COLO829 (cell line): ENCODE data around the gene RPEL1.

ENCODE experiments used
- DNase-seq: peaks from one replicate; pipeline ENCODE4 v3.0.0; 2012; ENCODE audit warnings: low spot score

Gene RPEL1

DNA sequence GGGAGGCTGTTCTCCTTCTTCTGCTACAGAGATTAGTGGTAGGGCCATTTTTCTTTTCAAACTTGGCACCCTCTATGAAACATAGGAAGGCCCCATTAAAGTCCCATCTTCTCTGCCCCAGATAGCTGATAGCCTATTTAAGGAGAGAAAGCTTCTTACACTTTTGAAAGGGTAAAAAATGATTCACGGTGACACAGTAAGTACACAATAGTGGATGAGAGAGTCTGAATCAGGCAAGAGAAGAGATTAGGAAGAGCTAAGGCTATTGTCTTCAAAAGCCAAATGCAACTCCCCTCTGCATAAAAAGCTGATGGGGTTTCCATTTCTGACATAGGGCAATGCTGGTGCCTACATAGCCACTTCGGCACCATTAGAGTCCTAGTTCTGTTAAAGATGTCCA is 34.8 kb downstream of the RPEL1 start:
- DNase-seq = no peak

DNA sequence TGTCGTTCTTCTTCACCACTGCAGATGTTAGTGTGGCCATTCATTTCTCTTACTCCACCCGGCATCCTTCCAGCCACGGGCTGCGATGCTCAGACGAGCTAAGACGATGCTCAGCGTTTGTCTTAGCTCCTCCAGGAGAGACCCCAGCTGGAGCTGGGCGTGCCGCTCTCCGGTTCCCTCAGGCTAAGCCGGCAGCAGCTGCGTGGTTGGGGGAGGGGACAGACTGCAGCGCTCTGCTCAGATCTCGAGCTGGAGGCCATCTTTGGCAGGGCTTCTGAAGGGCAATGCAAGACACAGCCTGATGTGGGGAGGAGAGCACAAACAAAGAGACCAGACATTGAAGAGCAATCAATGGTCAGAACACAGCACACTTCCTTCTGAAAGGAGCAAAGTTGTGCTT is 36.1 kb downstream of the RPEL1 start:
- no peak for DNase-seq

DNA sequence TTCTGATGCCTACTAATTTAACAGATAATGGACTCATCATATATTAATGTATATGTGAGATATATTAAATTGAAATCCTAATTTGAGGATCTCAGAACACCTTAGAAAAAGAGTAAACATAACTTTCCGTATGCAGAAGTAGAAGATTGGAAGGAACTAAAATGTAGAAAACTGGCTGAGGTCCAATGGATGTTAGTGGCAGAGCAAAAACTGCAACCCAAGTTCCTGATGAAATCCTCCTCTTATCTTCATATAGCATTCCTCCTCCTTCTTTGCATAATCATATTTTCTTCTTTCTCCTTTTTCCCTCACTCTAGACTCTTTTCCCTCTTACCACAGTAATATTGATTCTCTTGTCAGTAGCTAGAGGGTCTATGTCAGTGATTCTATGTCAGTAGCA is 37.3 kb downstream of the RPEL1 start:
- no peak for DNase-seq

DNA sequence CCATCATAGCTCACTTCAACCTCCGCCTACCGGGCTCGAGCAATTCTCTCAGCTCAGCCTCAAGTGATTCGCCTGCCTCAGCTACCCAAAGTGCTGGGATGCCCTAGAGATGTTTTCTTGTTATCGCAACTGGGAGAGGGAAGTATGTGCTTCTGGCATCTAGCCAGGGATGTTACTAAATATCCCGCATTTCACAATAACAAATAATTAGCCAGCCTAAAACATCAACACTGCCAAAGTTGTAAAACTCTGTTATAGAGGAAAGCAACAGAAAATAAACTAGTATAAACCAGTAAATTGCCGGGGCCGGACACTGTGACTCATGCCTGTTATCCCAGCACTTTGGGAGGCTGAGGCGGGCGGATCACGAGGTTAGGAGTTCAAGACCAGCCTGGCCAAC is 38.5 kb downstream of the RPEL1 start:
- DNase-seq = no peak

DNA sequence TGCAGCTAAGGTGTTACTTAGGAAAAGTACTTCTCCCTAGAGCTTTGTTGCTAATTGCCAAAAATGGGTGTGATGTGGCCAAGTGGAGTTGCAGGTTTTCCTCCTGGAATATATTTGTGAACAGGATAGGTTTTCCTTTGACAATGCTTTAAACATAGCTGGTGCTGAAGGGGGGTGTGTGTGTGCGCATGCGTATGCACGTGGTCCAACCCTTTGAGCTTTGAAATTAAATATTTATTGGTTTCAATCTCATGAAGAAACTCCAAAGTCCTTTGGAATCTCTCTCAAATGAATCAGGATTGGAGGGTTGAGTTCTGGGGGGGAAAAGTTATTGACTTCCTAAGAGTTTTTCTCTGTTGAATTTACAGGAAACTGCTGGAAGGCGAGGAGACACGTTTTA is 42.3 kb downstream of the RPEL1 start:
- DNase-seq = no peak

DNA sequence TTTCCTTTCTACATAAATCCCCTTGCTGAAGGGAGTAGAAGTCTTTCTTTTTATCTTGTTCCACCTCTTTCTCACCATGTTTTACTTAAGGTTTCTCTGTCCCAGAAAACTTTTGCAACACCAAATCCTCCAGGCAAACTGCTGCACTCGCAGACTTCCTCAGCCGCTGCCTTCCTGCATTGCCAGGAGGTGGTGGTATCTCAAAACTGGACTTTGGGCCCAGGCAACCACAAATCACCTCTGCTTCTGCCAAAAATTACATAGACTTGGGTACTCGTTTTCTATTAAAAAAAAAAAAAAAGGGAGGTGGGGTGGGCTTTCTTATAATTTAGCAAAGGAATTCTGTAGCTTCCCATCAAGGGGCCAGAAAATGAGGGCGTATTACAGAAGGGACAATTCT is 45.9 kb downstream of the RPEL1 start:
- no peak for DNase-seq

DNA sequence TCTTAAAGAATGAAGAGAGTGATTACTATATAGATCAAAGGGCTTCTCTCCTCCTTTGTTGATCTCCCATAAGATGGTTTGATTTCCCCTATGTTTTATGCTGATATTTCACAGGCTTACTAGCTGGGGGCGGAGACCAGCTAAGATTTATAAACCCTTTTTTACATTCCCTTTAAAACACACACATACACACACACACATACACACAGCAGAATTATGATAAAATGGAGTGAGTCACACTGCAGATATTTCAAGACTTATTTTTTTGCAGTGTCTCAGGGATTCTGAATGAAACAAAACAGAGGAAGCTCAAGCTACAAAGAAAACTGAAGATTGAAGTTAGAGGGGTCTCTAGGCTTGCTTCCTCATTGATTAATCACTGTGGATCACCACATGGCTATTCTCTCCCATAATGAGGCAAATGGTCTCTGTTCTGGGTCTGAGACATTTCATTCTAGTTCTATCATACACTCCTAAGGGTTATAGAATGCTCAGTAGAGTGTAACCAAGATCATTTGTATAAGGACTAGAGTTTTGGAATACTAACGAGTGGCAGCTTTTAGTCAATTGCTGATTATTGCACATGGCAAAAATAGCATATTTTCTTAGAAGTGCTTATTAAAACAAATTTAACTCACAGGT is 49.8 kb downstream of the RPEL1 start:
- no peak for DNase-seq
